Pancreas (tissue), 10 donors: Measurements from ENCODE around the gene C3orf80. TPM values are rescaled to one million over a fixed set of nuclear protein-coding genes. Genes with fewer than 3 reads are reported as not detected.

Experiments
- ATAC-seq, 4 donors: fragments of 200-7000 bp; cut with Tn5 transposase; one replicate each; pipeline versions ENCODE4 v1.8.0 to v1.9.1; 2020; ENCODE audit warnings: mild to moderate bottlenecking in 4 of 4, moderate library complexity in 4 of 4
- DNase-seq, 6 donors: peaks; one replicate each; pipeline ENCODE4 v3.0.0-alpha.2; 2020
- FAIRE-seq: peaks from 2 replicates; lab custom pipeline; 2012; peaks lifted over from hg19 to GRCh38; lab: Jason Lieb, UNC
- H3K27ac ChIP-seq, 4 donors: fragments of 200-600 bp; sonication (generic); 1 replicate in 3 of 4; 2 replicates in 1 of 4; pipeline versions ENCODE4 v1.5.0 to v1.8.0; 2020
- H3K27me3 ChIP-seq, 4 donors: fragments of 200-600 bp; one replicate each; pipeline ENCODE4 v1.8.0; 2021
- H3K36me3 ChIP-seq, 3 donors: fragments of 200-600 bp; sonication (generic) in 1 of 3; one replicate each; pipeline versions ENCODE4 v1.5.0 to v1.8.0; 2020 to 2021
- H3K4me1 ChIP-seq, 3 donors: fragments of 200-600 bp; one replicate each; pipeline ENCODE4 v1.8.0; 2021
- H3K4me3 ChIP-seq, 4 donors: fragments of 200-600 bp; sonication (generic) in 2 of 4; one replicate each; pipeline versions ENCODE4 v1.5.0 to v1.8.0; 2020 to 2021
- H3K9me3 ChIP-seq, 4 donors: fragments of 200-600 bp; one replicate each; pipeline ENCODE4 v1.8.0; 2021
- WGBS, 2 donors: extraction: QIAGEN DNeasy Blood & Tissue Kit; methylation state at CpG; one replicate each; pipeline ENCODE4 v1.1.7; 2013; 5-methylcytosine and 5-hydroxymethylcytosine counted together
- intact Hi-C, 3 donors: fragments of 100-400 bp; cut with DNase I; formaldehyde crosslinking; loops; one replicate each; pipeline versions ENCODE4 v1.11.1 to v1.14.2; 2022
- polyA plus RNA-seq, 2 donors: library from polyadenylated mRNA; stranded (reverse); fragments of 200-250 nt; gene quantifications; one replicate each; pipeline ENCODE4 v1.2.3, GENCODE V29; 2013
- total RNA-seq, 6 donors: library from RNA; stranded (reverse); fragmentation: NEBNext Ultra II Directional in 4 of 6; extraction: Animal tissue kit (Norgen Biotek cat#: 25700) in 4 of 6; gene quantifications; one replicate each; pipeline versions ENCODE4 v1.2.1 to v1.2.4, GENCODE V29; 2021 to 2023
- TF ChIP-seq, protein P1 (sequence below), 4 donors: fragments of 200-600 bp; sonication (generic) in 3 of 4; IDR thresholded peaks; one replicate each; pipeline versions ENCODE4 v1.5.0 to v1.8.0; 2021; ENCODE audit warnings: antibody characterized with exemption in 4 of 4
- donor health status: healthy with polysubstance abuse.
- donor health status: DM: no; HTN: no; CAD: no; lungs with moderate emphysema.
- donor health status: DM: no; HTN: no; CAD: no.
- donor health status: control.
- donor health status: control.
- donor health status: Bipolar disorder and iron deficiency.
- donor health status: DM: yes; HTN: yes; CAD: no.
- donor health status: DM: no; HTN: no; CAD: no.
- donor health status: DM: no; HTN: no; CAD: no.
- donor health status: DM: yes; HTN: yes; CAD: no.

Gene C3orf80
- total and polyA plus RNA-seq, 8 donors = 0.09 to 2.0 (median 0.25) TPM

DNA sequence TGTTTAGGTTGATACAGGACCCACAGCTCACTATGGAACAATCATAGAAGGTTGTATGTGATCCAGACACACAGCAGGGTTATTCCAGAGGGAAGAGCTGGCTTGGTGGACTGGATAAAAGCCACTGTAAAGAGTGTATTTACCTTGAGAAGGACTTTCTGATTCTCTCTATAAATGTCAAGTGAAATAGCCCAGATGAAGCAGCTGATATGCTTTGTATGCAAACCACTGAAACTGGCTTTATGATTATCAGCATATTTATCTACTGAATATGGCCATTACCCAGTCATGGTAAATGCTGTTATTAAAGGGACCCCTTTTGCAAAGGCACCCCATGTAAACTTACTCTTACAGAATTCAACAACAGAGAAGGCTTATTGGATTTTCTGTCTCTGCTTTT, 28.1 kb downstream of the C3orf80 start:
- intact Hi-C loops = no loop called here
- Histone ChIP-seq H3K4me1 (no peaks in the 10 kb centered on the region), H3K36me3 (no peaks in the 10 kb centered on the region), H3K27ac (no peak overlapping the region), H3K4me3 (no peak overlapping the region), H3K27me3 (no peaks in the 10 kb centered on the region), H3K9me3 (no peaks in the 10 kb centered on the region)
- FAIRE-seq = no peak
- TF ChIP-seq, protein P1, sequence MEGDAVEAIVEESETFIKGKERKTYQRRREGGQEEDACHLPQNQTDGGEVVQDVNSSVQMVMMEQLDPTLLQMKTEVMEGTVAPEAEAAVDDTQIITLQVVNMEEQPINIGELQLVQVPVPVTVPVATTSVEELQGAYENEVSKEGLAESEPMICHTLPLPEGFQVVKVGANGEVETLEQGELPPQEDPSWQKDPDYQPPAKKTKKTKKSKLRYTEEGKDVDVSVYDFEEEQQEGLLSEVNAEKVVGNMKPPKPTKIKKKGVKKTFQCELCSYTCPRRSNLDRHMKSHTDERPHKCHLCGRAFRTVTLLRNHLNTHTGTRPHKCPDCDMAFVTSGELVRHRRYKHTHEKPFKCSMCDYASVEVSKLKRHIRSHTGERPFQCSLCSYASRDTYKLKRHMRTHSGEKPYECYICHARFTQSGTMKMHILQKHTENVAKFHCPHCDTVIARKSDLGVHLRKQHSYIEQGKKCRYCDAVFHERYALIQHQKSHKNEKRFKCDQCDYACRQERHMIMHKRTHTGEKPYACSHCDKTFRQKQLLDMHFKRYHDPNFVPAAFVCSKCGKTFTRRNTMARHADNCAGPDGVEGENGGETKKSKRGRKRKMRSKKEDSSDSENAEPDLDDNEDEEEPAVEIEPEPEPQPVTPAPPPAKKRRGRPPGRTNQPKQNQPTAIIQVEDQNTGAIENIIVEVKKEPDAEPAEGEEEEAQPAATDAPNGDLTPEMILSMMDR (IDR thresholded peaks at IDR 0.05) = no peak
- DNase-seq = no peak
- no peak for ATAC-seq

DNA sequence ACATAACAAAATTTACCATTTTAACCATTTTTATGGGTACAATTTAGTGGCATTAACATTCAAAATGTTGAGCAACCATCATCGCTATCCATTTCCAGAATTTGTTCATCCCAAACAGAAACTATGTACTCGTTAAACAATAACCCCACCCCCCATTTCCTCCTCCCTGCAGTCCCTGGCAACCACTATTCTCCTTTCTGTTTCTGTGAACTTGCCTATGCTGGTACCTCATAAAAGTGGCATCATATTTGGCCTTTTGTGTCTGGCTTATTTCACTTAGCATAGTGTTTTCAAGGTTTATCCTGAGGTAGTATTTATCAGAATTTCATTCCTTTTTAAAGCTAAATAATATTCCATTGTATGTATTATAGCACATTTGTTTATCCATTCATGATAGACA, 32.4 kb downstream of the C3orf80 start:
- Histone ChIP-seq H3K27ac (no peak overlapping the region), H3K4me1 (no peaks in the 10 kb centered on the region), H3K36me3 (no peaks in the 10 kb centered on the region), H3K9me3 (no peaks in the 10 kb centered on the region), H3K27me3 (no peaks in the 10 kb centered on the region), H3K4me3 (no peak overlapping the region)
- WGBS, 2 donors = 84 to 88% methylated on average over 2 of the region's 2 CpGs
- DNase-seq = no peak
- FAIRE-seq = no peak
- intact Hi-C loops = no loop called here
- TF ChIP-seq, protein P1 (IDR thresholded peaks at IDR 0.05) = no peak
- ATAC-seq = no peak

DNA sequence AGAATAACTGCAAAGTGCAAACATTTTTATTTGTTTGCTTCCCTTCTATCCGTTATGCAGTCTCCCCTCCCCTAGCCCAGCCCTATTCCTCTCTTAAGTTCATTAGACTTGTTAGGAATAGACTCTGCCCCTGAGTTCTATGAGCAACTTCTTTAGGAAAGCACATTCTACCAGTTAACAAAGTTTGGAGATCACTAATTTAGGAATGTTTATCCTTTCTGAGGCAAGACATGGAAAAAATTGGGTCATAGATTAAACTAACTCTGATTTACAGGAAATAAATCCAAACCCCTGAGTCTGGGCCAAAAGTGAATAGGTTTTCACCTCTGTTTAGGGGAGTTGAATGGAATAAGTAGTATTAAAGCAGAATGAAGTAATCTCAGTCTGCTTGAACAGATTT, 34.4 kb downstream of the C3orf80 start:
- Histone ChIP-seq H3K4me1 (no peaks in the 10 kb centered on the region), H3K27ac (no peak overlapping the region), H3K9me3 (no peaks in the 10 kb centered on the region), H3K27me3 (no peaks in the 10 kb centered on the region), H3K4me3 (no peak overlapping the region), H3K36me3 (no peaks in the 10 kb centered on the region)
- ATAC-seq (no peak), FAIRE-seq (no peak), DNase-seq (no peak)
- WGBS, 2 donors = 89 to 95% methylated on average over 1 of the region's 1 CpG
- intact Hi-C loops = no loop called here
- TF ChIP-seq, protein P1 (IDR thresholded peaks at IDR 0.05) = no peak

DNA sequence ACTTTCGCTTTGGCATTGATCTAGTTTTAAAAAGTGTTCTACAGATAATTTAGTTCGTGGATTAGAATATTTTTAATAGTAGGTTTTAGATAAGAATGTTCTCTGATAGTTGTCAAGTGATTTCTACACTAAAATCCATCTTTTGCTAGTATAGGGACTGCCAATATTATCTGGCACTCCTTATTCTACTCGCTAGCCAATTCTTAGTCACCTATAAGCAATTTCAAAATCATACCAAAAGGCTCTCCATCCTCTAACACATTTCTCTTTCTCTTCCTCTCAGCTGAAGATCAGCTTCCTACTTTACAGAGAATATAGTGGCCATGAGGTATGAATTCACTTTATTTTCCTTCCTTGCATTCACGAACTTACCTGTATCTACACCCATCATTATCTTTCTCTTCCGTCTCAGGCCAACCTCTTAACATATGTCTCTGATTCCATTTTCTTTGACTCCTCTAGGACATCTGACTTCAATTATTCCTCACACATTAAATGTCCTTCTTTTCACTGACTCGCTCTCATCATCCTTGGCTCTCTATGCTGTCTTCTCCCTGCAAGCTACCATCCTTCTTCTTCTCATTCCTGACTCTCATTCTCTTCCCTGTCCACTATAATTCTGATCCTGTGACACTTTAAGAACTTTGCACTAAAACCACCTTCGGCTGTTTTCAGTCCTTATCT, 35.5 kb downstream of the C3orf80 start:
- TF ChIP-seq, protein P1 (IDR thresholded peaks at IDR 0.05) = no peak
- H3K36me3 ChIP-seq = no peaks in the 10 kb centered on the region
- no peak for FAIRE-seq
- no peaks in the 10 kb centered on the region for H3K9me3 ChIP-seq
- no peak for DNase-seq
- no peak for ATAC-seq
- whole genome bisulfite sequencing, 2 donors = 72 to 81% methylated on average over 7 of the region's 7 CpGs
- H3K27me3 ChIP-seq = no peaks in the 10 kb centered on the region
- peaks cover 0 to 3% (median 0%) of the 10 kb centered on the region in 3 donors for H3K4me1 ChIP-seq
- intact Hi-C loops = no loop called here
- no peak overlapping the region for H3K4me3 ChIP-seq
- no peak overlapping the region for H3K27ac ChIP-seq

DNA sequence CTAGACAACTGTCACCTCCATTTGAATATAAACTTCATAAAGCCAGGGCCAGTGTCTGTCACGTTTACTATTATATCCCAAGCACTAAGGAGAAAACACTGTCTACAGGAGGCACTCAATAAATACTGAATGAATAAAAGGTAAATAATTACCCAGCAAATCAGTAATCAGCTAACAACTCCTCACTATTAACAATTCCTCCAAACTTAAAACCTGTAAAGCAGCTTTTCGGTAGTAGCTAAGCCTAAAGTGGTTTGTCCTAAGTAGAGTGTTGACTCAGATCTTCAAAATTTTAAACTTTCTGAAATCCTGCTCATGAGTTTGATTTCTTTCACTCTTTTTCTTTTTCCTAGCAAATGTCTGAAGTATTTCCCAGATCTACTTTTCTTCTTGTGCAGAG, 39.9 kb downstream of the C3orf80 start:
- ATAC-seq (no peak), FAIRE-seq (no peak), DNase-seq (no peak)
- no peaks in the 10 kb centered on the region for H3K27me3 ChIP-seq
- H3K4me3 ChIP-seq = no peak overlapping the region
- 54 to 56% methylated on average over 2 of the region's 2 CpGs for WGBS, 2 donors
- intact Hi-C loops = no loop called here
- TF ChIP-seq, protein P1 (IDR thresholded peaks at IDR 0.05) = no peak
- no peaks in the 10 kb centered on the region for H3K9me3 ChIP-seq
- H3K4me1 ChIP-seq = peaks cover 0 to 3% (median 0%) of the 10 kb centered on the region in 3 donors
- H3K27ac ChIP-seq = no peak overlapping the region
- no peaks in the 10 kb centered on the region for H3K36me3 ChIP-seq
